ENCODE data around the gene NLRC5.
A peak's percentile ranks its signal among the peaks of the same experiment; 100 is the strongest.

NLRC5 gene

GRCh38 chr16:57054338-57054737 lies 65.0 kb downstream of the NLRC5 start:
- Histone ChIP-seq H3K27me3 (no peaks in the 10 kb centered on the region), H3K9me3 (no peaks in the 10 kb centered on the region), H3K36me3 (no peaks in the 10 kb centered on the region), H3K4me3 (ENCODE audit: low read depth, low read length) (no peak overlapping the region), H3K4me1 (no peaks in the 10 kb centered on the region)
- no peak for DNase-seq
- TF ChIP-seq CTCF (IDR thresholded peaks at IDR 0.05; ENCODE audit: low read depth, low read length): no peak

GRCh38 chr16:57054771-57055170 lies 65.4 kb downstream of the NLRC5 start:
- DNase-seq: no peak
- H3K27me3 ChIP-seq: no peaks in the 10 kb centered on the region
- H3K36me3 ChIP-seq: no peaks in the 10 kb centered on the region
- no peaks in the 10 kb centered on the region for H3K4me1 ChIP-seq
- TF ChIP-seq CTCF (IDR thresholded peaks at IDR 0.05; ENCODE audit: low read depth, low read length): no peak
- no peaks in the 10 kb centered on the region for H3K9me3 ChIP-seq
- H3K4me3 ChIP-seq (ENCODE audit: low read depth, low read length): no peak overlapping the region

GRCh38 chr16:57055671-57056070 lies 66.3 kb downstream of the NLRC5 start:
- Histone ChIP-seq H3K4me1 (peaks cover 5% of the 10 kb centered on the region), H3K27me3 (no peaks in the 10 kb centered on the region), H3K4me3 (ENCODE audit: low read depth, low read length) (no peak overlapping the region), H3K36me3 (no peaks in the 10 kb centered on the region), H3K9me3 (no peaks in the 10 kb centered on the region)
- no peak for TF ChIP-seq CTCF (IDR thresholded peaks at IDR 0.05; ENCODE audit: low read depth, low read length)
- DNase-seq: no peak

GRCh38 chr16:57058291-57058861 lies 69.0 kb downstream of the NLRC5 start:
- Histone ChIP-seq H3K9me3 (no peaks in the 10 kb centered on the region), H3K4me3 (ENCODE audit: low read depth, low read length) (no peak overlapping the region), H3K27me3 (no peaks in the 10 kb centered on the region), H3K4me1 (peaks cover 21% of the 10 kb centered on the region), H3K36me3 (no peaks in the 10 kb centered on the region)
- no peak for TF ChIP-seq CTCF (IDR thresholded peaks at IDR 0.05; ENCODE audit: low read depth, low read length)
- DNase-seq: no peak

DNA sequence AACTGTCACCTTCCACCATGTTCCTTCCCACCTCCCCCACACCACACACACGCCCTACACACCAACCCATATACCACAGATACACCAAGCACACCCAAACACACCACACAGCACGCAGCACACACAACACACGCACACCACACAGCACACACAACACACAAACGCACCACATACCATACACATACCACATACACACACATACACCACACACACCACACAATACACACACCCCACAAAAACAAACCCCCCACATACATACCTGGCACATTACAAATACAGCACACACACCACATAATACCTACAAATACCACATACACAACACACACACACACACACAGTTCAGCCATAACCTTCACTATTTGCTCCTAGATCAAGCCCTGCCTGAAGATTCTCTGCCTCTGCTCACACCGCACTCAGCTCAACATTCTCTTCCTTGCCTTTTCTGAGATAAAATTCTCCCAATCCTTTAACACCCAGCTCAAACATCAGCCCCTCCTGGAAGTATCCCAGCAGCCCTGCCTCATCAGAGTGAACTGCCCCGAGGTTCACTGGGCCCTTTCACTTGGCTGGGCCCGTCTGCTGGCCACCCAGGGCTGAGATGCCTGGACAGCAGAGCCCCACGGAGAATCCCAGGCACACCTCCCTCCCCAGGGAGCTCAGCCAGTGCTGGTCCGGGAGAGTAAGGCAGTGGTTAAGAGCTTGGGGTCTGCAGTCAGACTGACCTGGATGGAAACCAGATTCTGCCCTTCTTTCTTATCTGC lies 71.1 kb downstream of the NLRC5 start:
- H3K4me1 ChIP-seq: peaks cover 21% of the 10 kb centered on the region
- no peaks in the 10 kb centered on the region for H3K36me3 ChIP-seq
- TF ChIP-seq CTCF (IDR thresholded peaks at IDR 0.05; ENCODE audit: low read depth, low read length): no peak
- peak; percentile 65 for DNase-seq
- H3K9me3 ChIP-seq: no peaks in the 10 kb centered on the region
- no peak overlapping the region for H3K4me3 ChIP-seq (ENCODE audit: low read depth, low read length)
- H3K27me3 ChIP-seq: no peaks in the 10 kb centered on the region
